ENCODE results near the gene APBB2.

APBB2 gene

GRCh38 chr4:40960941-40961340 is 253.4 kb downstream of the APBB2 start:
- DNase-seq = no peak

GRCh38 chr4:40957281-40957680 is 257.1 kb downstream of the APBB2 start:
- no peak for DNase-seq

GRCh38 chr4:40956721-40957255 is 257.6 kb downstream of the APBB2 start:
- no peak for DNase-seq

GRCh38 chr4:40954088-40954668 is 260.2 kb downstream of the APBB2 start:
- DNase-seq = no peak

- no peak for DNase-seq
Observed at GRCh38 chr4:40953283-40954087, 260.9 kb downstream of the APBB2 start.

- DNase-seq = no peak
Observed at GRCh38 chr4:40952672-40953071, 261.7 kb downstream of the APBB2 start.

- DNase-seq = no peak
Observed at GRCh38 chr4:40952217-40952616, 262.1 kb downstream of the APBB2 start.

- no peak for DNase-seq
Observed at GRCh38 chr4:40951026-40951425, 263.3 kb downstream of the APBB2 start.

GRCh38 chr4:40949358-40950100 is 264.8 kb downstream of the APBB2 start:
- DNase-seq = no peak

GRCh38 chr4:40948014-40948413 is 266.3 kb downstream of the APBB2 start:
- DNase-seq = no peak

- no peak for DNase-seq
Observed at GRCh38 chr4:40946652-40947051, 267.7 kb downstream of the APBB2 start.

- DNase-seq = no peak
Observed at GRCh38 chr4:40940756-40941155, 273.6 kb downstream of the APBB2 start.

- no peak for DNase-seq
Observed at GRCh38 chr4:40940317-40940741, 274.0 kb downstream of the APBB2 start.

GRCh38 chr4:40939856-40940255 is 274.5 kb downstream of the APBB2 start:
- no peak for DNase-seq

GRCh38 chr4:40938337-40938736 is 276.0 kb downstream of the APBB2 start:
- DNase-seq = no peak

- DNase-seq = no peak
Observed at GRCh38 chr4:40937140-40937725, 277.1 kb downstream of the APBB2 start.

GRCh38 chr4:40934676-40935075 is 279.7 kb downstream of the APBB2 start:
- DNase-seq = no peak

GRCh38 chr4:40933272-40934053 is 280.9 kb downstream of the APBB2 start:
- no peak for DNase-seq

GRCh38 chr4:40931841-40932240 is 282.5 kb downstream of the APBB2 start:
- no peak for DNase-seq

GRCh38 chr4:40931238-40931637 is 283.1 kb downstream of the APBB2 start:
- no peak for DNase-seq

GRCh38 chr4:40927074-40927473 is 287.3 kb downstream of the APBB2 start:
- no peak for DNase-seq

- no peak for DNase-seq
Observed at GRCh38 chr4:40924793-40925117, 289.6 kb downstream of the APBB2 start.

Data from hematopoietic multipotent progenitor cell treated with erythropoietin and hydrocortisone succinate and interleukin-3 and kit ligand, for 8 days (in vitro differentiated cells).